Measurements from ENCODE around the gene PARD3.

The PARD3 gene

DNA sequence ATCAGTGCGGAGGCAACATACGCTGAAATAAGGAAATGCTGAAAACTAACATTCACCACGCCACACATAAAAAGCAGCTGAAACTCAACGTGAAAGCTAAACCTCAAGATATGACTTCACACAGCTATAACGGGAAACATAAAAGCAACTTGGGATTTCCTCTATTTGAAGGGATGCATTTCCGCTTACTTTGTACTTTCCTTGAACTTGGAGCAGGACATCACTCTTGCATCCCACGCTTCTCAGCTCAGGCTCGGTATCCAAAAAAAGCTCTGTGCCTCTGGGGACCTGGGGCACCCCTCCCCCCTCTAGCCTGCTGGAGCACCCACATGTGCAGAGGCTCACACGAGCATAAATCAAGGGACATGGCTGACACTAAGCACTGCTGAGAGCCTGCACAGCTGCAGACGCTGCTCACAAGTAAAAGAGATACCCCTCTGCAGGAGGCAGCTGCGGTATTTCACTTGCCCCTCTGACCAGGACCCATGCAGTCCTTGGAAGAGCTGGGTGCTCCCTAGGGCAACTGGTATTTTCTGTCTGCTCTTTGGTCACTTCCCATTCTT is 34.2 kb downstream of the PARD3 start:
- Histone ChIP-seq H2AFZ (ENCODE audit: low read depth, low read length, severe bottlenecking) (no peak overlapping the region), H3K9me2 (replicated peaks; ENCODE audit: insufficient read depth, low read length) (no peaks in the 10 kb centered on the region), H3F3A (ENCODE audit: insufficient read depth) (no peaks in the 10 kb centered on the region), H3K27ac (ENCODE audit: low read depth, low read length) (no peak overlapping the region), H3K9ac (ENCODE audit: low read length) (no peak overlapping the region), H3K4me2 (ENCODE audit: low read depth, low read length, poor library complexity, severe bottlenecking) (no peak overlapping the region), H3K27me3 (ENCODE audit: low read length) (no peaks in the 10 kb centered on the region), H3K79me2 (ENCODE audit: insufficient read depth, low read length) (no peaks in the 10 kb centered on the region), H3K36me3 (ENCODE audit: low read length) (no peaks in the 10 kb centered on the region), H4K20me1 (ENCODE audit: low read depth, low read length) (no peaks in the 10 kb centered on the region), H3K9me3 (ENCODE audit: insufficient read depth, low read length) (no peaks in the 10 kb centered on the region), H3K4me3 (ENCODE audit: insufficient read depth, low read length, poor library complexity, severe bottlenecking) (no peak overlapping the region)
- TF ChIP-seq, protein P1, sequence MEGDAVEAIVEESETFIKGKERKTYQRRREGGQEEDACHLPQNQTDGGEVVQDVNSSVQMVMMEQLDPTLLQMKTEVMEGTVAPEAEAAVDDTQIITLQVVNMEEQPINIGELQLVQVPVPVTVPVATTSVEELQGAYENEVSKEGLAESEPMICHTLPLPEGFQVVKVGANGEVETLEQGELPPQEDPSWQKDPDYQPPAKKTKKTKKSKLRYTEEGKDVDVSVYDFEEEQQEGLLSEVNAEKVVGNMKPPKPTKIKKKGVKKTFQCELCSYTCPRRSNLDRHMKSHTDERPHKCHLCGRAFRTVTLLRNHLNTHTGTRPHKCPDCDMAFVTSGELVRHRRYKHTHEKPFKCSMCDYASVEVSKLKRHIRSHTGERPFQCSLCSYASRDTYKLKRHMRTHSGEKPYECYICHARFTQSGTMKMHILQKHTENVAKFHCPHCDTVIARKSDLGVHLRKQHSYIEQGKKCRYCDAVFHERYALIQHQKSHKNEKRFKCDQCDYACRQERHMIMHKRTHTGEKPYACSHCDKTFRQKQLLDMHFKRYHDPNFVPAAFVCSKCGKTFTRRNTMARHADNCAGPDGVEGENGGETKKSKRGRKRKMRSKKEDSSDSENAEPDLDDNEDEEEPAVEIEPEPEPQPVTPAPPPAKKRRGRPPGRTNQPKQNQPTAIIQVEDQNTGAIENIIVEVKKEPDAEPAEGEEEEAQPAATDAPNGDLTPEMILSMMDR (IDR thresholded peaks at IDR 0.05; ENCODE audit: insufficient read depth, low read length, poor library complexity, severe bottlenecking), result no peak
- TF ChIP-seq EZH2phosphoT487 (conservative IDR thresholded peaks at IDR 0.05; ENCODE audit: low read length), result no peak

DNA sequence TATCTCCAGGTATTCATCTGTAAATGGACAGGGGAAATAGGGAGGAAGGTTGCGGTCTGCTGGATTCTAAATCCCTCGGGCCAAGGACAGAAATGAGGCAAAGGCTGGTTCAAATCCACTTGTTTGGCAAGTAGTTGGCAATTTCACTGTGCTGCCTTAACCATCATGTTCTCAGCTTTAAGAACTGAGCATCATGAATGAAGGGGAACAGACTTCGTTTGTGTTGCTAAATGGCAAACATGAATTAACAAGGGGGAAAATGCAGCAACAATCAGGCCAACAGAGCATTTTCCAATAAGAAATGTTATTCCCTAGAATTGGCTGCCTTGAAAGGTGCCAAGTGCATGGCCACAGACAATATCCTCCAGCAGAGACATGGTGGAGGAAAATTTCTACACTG is 36.9 kb downstream of the PARD3 start:
- H3K27ac ChIP-seq (ENCODE audit: low read depth, low read length), result no peak overlapping the region
- H3K9ac ChIP-seq (ENCODE audit: low read length), result no peak overlapping the region
- no peaks in the 10 kb centered on the region for H3K9me2 ChIP-seq (replicated peaks; ENCODE audit: insufficient read depth, low read length)
- no peaks in the 10 kb centered on the region for H3K79me2 ChIP-seq (ENCODE audit: insufficient read depth, low read length)
- no peaks in the 10 kb centered on the region for H3K27me3 ChIP-seq (ENCODE audit: low read length)
- H3K4me3 ChIP-seq (ENCODE audit: insufficient read depth, low read length, poor library complexity, severe bottlenecking), result no peak overlapping the region
- H3K36me3 ChIP-seq (ENCODE audit: low read length), result no peaks in the 10 kb centered on the region
- no peaks in the 10 kb centered on the region for H3K9me3 ChIP-seq (ENCODE audit: insufficient read depth, low read length)
- no peaks in the 10 kb centered on the region for H4K20me1 ChIP-seq (ENCODE audit: low read depth, low read length)
- H3F3A ChIP-seq (ENCODE audit: insufficient read depth), result no peaks in the 10 kb centered on the region
- H3K4me2 ChIP-seq (ENCODE audit: low read depth, low read length, poor library complexity, severe bottlenecking), result no peak overlapping the region
- no peak overlapping the region for H2AFZ ChIP-seq (ENCODE audit: low read depth, low read length, severe bottlenecking)
- TF ChIP-seq EZH2phosphoT487 (conservative IDR thresholded peaks at IDR 0.05; ENCODE audit: low read length), result no peak
- TF ChIP-seq, protein P1 (IDR thresholded peaks at IDR 0.05; ENCODE audit: insufficient read depth, low read length, poor library complexity, severe bottlenecking), result no peak

- H3K4me3 ChIP-seq (ENCODE audit: insufficient read depth, low read length, poor library complexity, severe bottlenecking), result no peak overlapping the region
- H3K36me3 ChIP-seq (ENCODE audit: low read length), result no peaks in the 10 kb centered on the region
- no peaks in the 10 kb centered on the region for H3F3A ChIP-seq (ENCODE audit: insufficient read depth)
- no peak overlapping the region for H3K9ac ChIP-seq (ENCODE audit: low read length)
- no peaks in the 10 kb centered on the region for H4K20me1 ChIP-seq (ENCODE audit: low read depth, low read length)
- no peaks in the 10 kb centered on the region for H3K9me2 ChIP-seq (replicated peaks; ENCODE audit: insufficient read depth, low read length)
- TF ChIP-seq, protein P1 (IDR thresholded peaks at IDR 0.05; ENCODE audit: insufficient read depth, low read length, poor library complexity, severe bottlenecking), result no peak
- TF ChIP-seq EZH2phosphoT487 (conservative IDR thresholded peaks at IDR 0.05; ENCODE audit: low read length), result no peak
- H3K9me3 ChIP-seq (ENCODE audit: insufficient read depth, low read length), result no peaks in the 10 kb centered on the region
- no peak overlapping the region for H3K4me2 ChIP-seq (ENCODE audit: low read depth, low read length, poor library complexity, severe bottlenecking)
- H3K79me2 ChIP-seq (ENCODE audit: insufficient read depth, low read length), result no peaks in the 10 kb centered on the region
- no peaks in the 10 kb centered on the region for H3K27me3 ChIP-seq (ENCODE audit: low read length)
- H3K27ac ChIP-seq (ENCODE audit: low read depth, low read length), result no peak overlapping the region
- H2AFZ ChIP-seq (ENCODE audit: low read depth, low read length, severe bottlenecking), result no peak overlapping the region
These were observed 38.9 kb downstream of the PARD3 start for GRCh38 chr10:34776090-34776690.
